ENCODE data around the gene SYT2.
"Not testable (repeated sequence)": the region's sequence is repeated elsewhere in the genome, so short reads cannot be mapped to it uniquely, and the experiment has no call there.

The SYT2 gene

GRCh38 chr1:202624088-202624780 lies 86.0 kb downstream of the SYT2 start:
- DNase-seq (ENCODE audit: low read depth in 2 of 2) = no peak

- DNase-seq (ENCODE audit: low read depth in 2 of 2) = not testable (repeated sequence)
These were observed 86.8 kb downstream of the SYT2 start for GRCh38 chr1:202623476-202623875.

GRCh38 chr1:202623075-202623474 lies 87.2 kb downstream of the SYT2 start:
- DNase-seq (ENCODE audit: low read depth in 2 of 2) = no peak

GRCh38 chr1:202622388-202622787 lies 87.9 kb downstream of the SYT2 start:
- no peak for DNase-seq (ENCODE audit: low read depth in 2 of 2)

GRCh38 chr1:202621446-202621845 lies 88.8 kb downstream of the SYT2 start:
- DNase-seq (ENCODE audit: low read depth in 2 of 2) = no peak

GRCh38 chr1:202620036-202620435 lies 90.2 kb downstream of the SYT2 start:
- DNase-seq (ENCODE audit: low read depth in 2 of 2) = not testable (repeated sequence)

GRCh38 chr1:202619505-202619904 lies 90.7 kb downstream of the SYT2 start:
- DNase-seq (ENCODE audit: low read depth in 2 of 2) = no peak

GRCh38 chr1:202619012-202619411 lies 91.2 kb downstream of the SYT2 start:
- DNase-seq (ENCODE audit: low read depth in 2 of 2) = not testable (repeated sequence)

GRCh38 chr1:202616355-202616915 lies 93.8 kb downstream of the SYT2 start:
- DNase-seq (ENCODE audit: low read depth in 2 of 2) = no peak

- no peak for DNase-seq (ENCODE audit: low read depth in 2 of 2)
These were observed 94.5 kb downstream of the SYT2 start for GRCh38 chr1:202615501-202616354.

- DNase-seq (ENCODE audit: low read depth in 2 of 2) = not testable (repeated sequence)
These were observed 95.1 kb downstream of the SYT2 start for GRCh38 chr1:202615208-202615500.

GRCh38 chr1:202614363-202615207 lies 95.7 kb downstream of the SYT2 start:
- not testable (repeated sequence) for DNase-seq (ENCODE audit: low read depth in 2 of 2)

- DNase-seq (ENCODE audit: low read depth in 2 of 2) = no peak
These were observed 96.7 kb downstream of the SYT2 start for GRCh38 chr1:202613571-202613970.

GRCh38 chr1:202612036-202612435 lies 98.2 kb downstream of the SYT2 start:
- DNase-seq (ENCODE audit: low read depth in 2 of 2) = not testable (repeated sequence)

- DNase-seq (ENCODE audit: low read depth in 2 of 2) = no peak
These were observed 104.7 kb downstream of the SYT2 start for GRCh38 chr1:202605515-202605914.

- no peak for DNase-seq (ENCODE audit: low read depth in 2 of 2)
These were observed 106.8 kb downstream of the SYT2 start for GRCh38 chr1:202603435-202603834.

- no peak for DNase-seq (ENCODE audit: low read depth in 2 of 2)
These were observed 109.7 kb downstream of the SYT2 start for GRCh38 chr1:202600432-202601041.

- DNase-seq (ENCODE audit: low read depth in 2 of 2) = no peak
These were observed 110.4 kb downstream of the SYT2 start for GRCh38 chr1:202599669-202600431.

- DNase-seq (ENCODE audit: low read depth in 2 of 2) = no peak
These were observed 113.0 kb downstream of the SYT2 start for GRCh38 chr1:202597090-202597761.

- DNase-seq (ENCODE audit: low read depth in 2 of 2) = no peak
These were observed 113.6 kb downstream of the SYT2 start for GRCh38 chr1:202596638-202597037.

All from stimulated activated CD8-positive, alpha-beta memory T cell treated with anti-CD3 and anti-CD28 coated beads, Interleukin-2, amount 100 ng/mL, for 1 hour (primary cell).